Stomach (tissue), 4 donors: ENCODE results near the gene AQR.
"Not testable (repeated sequence)": the region's sequence is repeated elsewhere in the genome, so short reads cannot be mapped to it uniquely, and the experiment has no call there.

Experiments used
- CTCF ChIP-seq, 7 experiments: fragments of 450-650 bp in 4 of 7; fragments of 200-600 bp in 3 of 7; sonication (generic) in 3 of 7; IDR thresholded peaks; one replicate each; pipeline ENCODE4 v1.5.1; 2016 to 2019; ENCODE audit warnings: antibody characterized with exemption in 7 of 7, control low read depth in 2 of 7, mild to moderate bottlenecking in 1 of 7
- EP300 ChIP-seq: sonication (generic); formaldehyde crosslinking; IDR thresholded peaks from one replicate; pipeline ENCODE4 v1.6.1; 2017; ENCODE audit warnings: antibody characterized with exemption
- POLR2A ChIP-seq, 4 donors: fragments of 450-650 bp; IDR thresholded peaks; one replicate each; pipeline ENCODE4 v1.6.1; 2016; ENCODE audit warnings: antibody characterized with exemption in 4 of 4, control low read depth in 2 of 4, mild to moderate bottlenecking in 1 of 4, moderate library complexity in 1 of 4
- POLR2AphosphoS5 ChIP-seq, 3 donors: sonication (generic); formaldehyde crosslinking; IDR thresholded peaks; one replicate each; pipeline ENCODE4 v1.6.1; 2016; ENCODE audit warnings: antibody characterized with exemption in 3 of 3

DNA sequence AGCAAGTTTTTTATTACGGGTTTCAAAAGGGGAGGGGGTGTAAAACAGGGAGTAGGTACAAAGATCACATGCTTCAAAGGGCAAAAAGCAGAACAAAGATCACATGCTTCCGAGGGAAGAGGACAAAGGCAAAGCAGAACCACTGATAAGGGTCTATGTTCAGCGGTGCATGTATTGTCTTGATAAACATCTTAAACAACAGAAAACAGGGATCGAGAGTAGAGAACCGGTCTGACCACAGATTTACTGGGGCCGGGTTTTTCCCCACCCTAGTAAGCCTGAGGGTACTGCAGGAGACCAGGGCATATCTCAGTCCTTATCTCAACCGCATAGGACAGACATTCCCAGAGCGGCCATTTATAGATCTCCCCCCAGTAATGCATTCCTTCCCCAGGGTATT is 162.3 kb downstream of the AQR start:
- not testable (repeated sequence) for TF ChIP-seq CTCF (IDR thresholded peaks at IDR 0.05); POLR2AphosphoS5 (IDR thresholded peaks at IDR 0.05); POLR2A (IDR thresholded peaks at IDR 0.05); EP300
